Activated naive CD8-positive, alpha-beta T cell treated with anti-CD3 and anti-CD28 coated beads, Interleukin-2, amount 10 ng/mL, durations not matched to agents 7 days and 5 days (primary cell): ENCODE data around the gene MRPL47. TPM values are rescaled to one million over a fixed set of nuclear protein-coding genes. Genes with fewer than 3 reads are reported as not detected.

Source experiments
- total RNA-seq, 2 experiments: library from RNA; stranded (reverse); gene quantifications; one replicate each; pipeline ENCODE4 v1.2.3, GENCODE V29; 2021

The MRPL47 gene
- total RNA-seq, 2 experiments from 2014 or later = 30.1 to 30.4 TPM

Other genes with a start within 250 kb of the MRPL47 start
- 1 to 10 TPM; 6.2 to 7.1 TPM for gene GNB4, start 153.2 kb downstream of the MRPL47 start, total RNA-seq
- 10 to 100 TPM; 72.1 to 74.4 TPM for gene ACTL6A, start 41.7 kb downstream of the MRPL47 start, total RNA-seq
- 10 to 100 TPM; 80.7 to 89.1 TPM for gene NDUFB5, start 156 bp upstream of the MRPL47 start, total RNA-seq
- 1 to 10 TPM; 7.1 to 8.4 TPM for gene USP13, start 48.4 kb upstream of the MRPL47 start, total RNA-seq